ENCODE data around the gene TADA2B. TPM values are rescaled to one million over a fixed set of nuclear protein-coding genes. Genes with fewer than 3 reads are reported as not detected.

The TADA2B gene
- total RNA-seq, 1 donor from 2014 or later = 19.8 TPM

DNA sequence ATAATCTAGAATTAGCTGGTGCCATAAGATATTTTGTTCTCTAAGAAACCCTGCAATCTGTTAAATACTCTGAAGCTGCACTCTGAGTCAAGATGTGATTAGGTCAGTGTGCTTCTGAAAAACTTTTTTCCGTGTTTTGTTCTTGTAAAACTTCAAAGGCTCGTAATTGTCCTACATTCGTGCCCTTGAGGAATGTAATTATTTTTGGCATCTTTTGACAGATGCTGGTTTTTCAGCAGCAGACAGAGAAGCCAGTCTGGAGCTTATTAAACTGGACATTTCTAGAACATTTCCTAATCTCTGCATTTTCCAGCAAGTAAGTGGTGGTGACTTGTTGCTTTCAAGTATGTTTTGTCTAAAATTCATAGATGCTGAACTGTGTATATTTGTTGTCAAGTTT lies 36.8 kb upstream of the TADA2B start:
- H3K79me2 ChIP-seq (ENCODE audit: insufficient read depth, low read length) = no peaks in the 10 kb centered on the region
- H3K4me2 ChIP-seq (ENCODE audit: low read length) = no peak overlapping the region
- H3K27me3 ChIP-seq (ENCODE audit: insufficient read depth, low read length) = no peaks in the 10 kb centered on the region
- H4K20me1 ChIP-seq (ENCODE audit: insufficient read depth, low read length) = peaks cover 46% of the 10 kb centered on the region
- peaks cover 14% of the 10 kb centered on the region for H3K36me3 Mint-ChIP-seq (ENCODE audit: low read depth, unreplicated experiment)
- no peak overlapping the region for H2AFZ ChIP-seq (ENCODE audit: low read depth, low read length)
- TF ChIP-seq, protein P1, sequence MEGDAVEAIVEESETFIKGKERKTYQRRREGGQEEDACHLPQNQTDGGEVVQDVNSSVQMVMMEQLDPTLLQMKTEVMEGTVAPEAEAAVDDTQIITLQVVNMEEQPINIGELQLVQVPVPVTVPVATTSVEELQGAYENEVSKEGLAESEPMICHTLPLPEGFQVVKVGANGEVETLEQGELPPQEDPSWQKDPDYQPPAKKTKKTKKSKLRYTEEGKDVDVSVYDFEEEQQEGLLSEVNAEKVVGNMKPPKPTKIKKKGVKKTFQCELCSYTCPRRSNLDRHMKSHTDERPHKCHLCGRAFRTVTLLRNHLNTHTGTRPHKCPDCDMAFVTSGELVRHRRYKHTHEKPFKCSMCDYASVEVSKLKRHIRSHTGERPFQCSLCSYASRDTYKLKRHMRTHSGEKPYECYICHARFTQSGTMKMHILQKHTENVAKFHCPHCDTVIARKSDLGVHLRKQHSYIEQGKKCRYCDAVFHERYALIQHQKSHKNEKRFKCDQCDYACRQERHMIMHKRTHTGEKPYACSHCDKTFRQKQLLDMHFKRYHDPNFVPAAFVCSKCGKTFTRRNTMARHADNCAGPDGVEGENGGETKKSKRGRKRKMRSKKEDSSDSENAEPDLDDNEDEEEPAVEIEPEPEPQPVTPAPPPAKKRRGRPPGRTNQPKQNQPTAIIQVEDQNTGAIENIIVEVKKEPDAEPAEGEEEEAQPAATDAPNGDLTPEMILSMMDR (IDR thresholded peaks at IDR 0.05; ENCODE audit: insufficient read depth, low read depth, low read length) = no peak
- no peak for TF ChIP-seq EZH2 (IDR thresholded peaks at IDR 0.05; ENCODE audit: insufficient read depth, low read length)
- peaks cover 8% of the 10 kb centered on the region for H3K4me1 Mint-ChIP-seq (ENCODE audit: low read depth, unreplicated experiment)
- FAIRE-seq (no peak), DNase-seq (ENCODE audit: low read depth) (no peak)
- H3K9me3 Mint-ChIP-seq (ENCODE audit: unreplicated experiment) = no peaks in the 10 kb centered on the region
- no peak overlapping the region for H3K4me3 ChIP-seq (ENCODE audit: insufficient read depth, low read depth, low read length)
- peaks cover 24% of the 10 kb centered on the region for H3K36me3 ChIP-seq (ENCODE audit: insufficient read depth, low read length)
- H3K4me1 ChIP-seq (ENCODE audit: insufficient read depth, low read length) = peaks cover 5% of the 10 kb centered on the region
- no peak overlapping the region for H3K9ac ChIP-seq (ENCODE audit: low read length)
- no peaks in the 10 kb centered on the region for H3K9me3 ChIP-seq (ENCODE audit: insufficient read depth, low read depth, low read length)
- H3K27ac ChIP-seq (ENCODE audit: low read depth, low read length) = no peak overlapping the region
- no peaks in the 10 kb centered on the region for H3K27me3 Mint-ChIP-seq (ENCODE audit: low read depth, unreplicated experiment)
- H3K4me3 Mint-ChIP-seq (ENCODE audit: unreplicated experiment) = no peak overlapping the region
- H3K27ac Mint-ChIP-seq (ENCODE audit: unreplicated experiment) = no peak overlapping the region

- FAIRE-seq = no peak
Observed at GRCh38 chr4:7007142-7007907, 35.8 kb upstream of the TADA2B start.

DNA sequence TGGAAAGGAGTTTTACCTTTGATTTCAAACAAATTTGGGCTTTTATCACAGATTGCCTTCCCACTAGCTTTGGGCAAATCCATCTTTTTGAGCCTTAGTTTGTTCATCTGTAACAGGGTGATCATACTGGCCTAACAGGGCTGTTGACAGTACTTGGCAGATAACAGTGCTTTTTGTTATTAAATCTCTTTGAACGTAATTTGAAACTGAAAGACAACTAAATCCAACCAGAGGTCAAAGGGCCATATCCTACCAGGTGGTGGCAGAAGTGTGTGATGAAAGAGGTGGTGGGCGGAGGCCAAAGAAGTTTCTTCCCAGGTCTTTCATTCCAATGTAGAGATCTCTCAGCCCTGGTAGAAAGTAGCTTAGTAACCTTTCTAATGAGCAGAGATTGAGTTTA lies 35.2 kb upstream of the TADA2B start:
- H3K4me1 ChIP-seq (ENCODE audit: insufficient read depth, low read length) = peaks cover 5% of the 10 kb centered on the region
- Mint-ChIP-seq H3K4me1 (ENCODE audit: low read depth, unreplicated experiment) (peaks cover 8% of the 10 kb centered on the region), H3K9me3 (ENCODE audit: unreplicated experiment) (no peaks in the 10 kb centered on the region), H3K4me3 (ENCODE audit: unreplicated experiment) (no peak overlapping the region), H3K36me3 (ENCODE audit: low read depth, unreplicated experiment) (peaks cover 13% of the 10 kb centered on the region), H3K27ac (ENCODE audit: unreplicated experiment) (no peak overlapping the region), H3K27me3 (ENCODE audit: low read depth, unreplicated experiment) (no peaks in the 10 kb centered on the region)
- H3K9ac ChIP-seq (ENCODE audit: low read length) = no peak overlapping the region
- peaks cover 37% of the 10 kb centered on the region for H4K20me1 ChIP-seq (ENCODE audit: insufficient read depth, low read length)
- FAIRE-seq (no peak), DNase-seq (ENCODE audit: low read depth) (no peak)
- H3K79me2 ChIP-seq (ENCODE audit: insufficient read depth, low read length) = no peaks in the 10 kb centered on the region
- no peak overlapping the region for H3K27ac ChIP-seq (ENCODE audit: low read depth, low read length)
- H3K4me3 ChIP-seq (ENCODE audit: insufficient read depth, low read depth, low read length) = no peak overlapping the region
- no peak overlapping the region for H2AFZ ChIP-seq (ENCODE audit: low read depth, low read length)
- no peaks in the 10 kb centered on the region for H3K9me3 ChIP-seq (ENCODE audit: insufficient read depth, low read depth, low read length)
- no peak overlapping the region for H3K4me2 ChIP-seq (ENCODE audit: low read length)
- H3K27me3 ChIP-seq (ENCODE audit: insufficient read depth, low read length) = no peaks in the 10 kb centered on the region
- H3K36me3 ChIP-seq (ENCODE audit: insufficient read depth, low read length) = peaks cover 30% of the 10 kb centered on the region
- no peak for TF ChIP-seq EZH2 (IDR thresholded peaks at IDR 0.05; ENCODE audit: insufficient read depth, low read length)
- TF ChIP-seq, protein P1 (IDR thresholded peaks at IDR 0.05; ENCODE audit: insufficient read depth, low read depth, low read length) = no peak

More at GRCh38 chr4:7007142-7007907, 35.8 kb upstream of the TADA2B start:
- H3K36me3 ChIP-seq (ENCODE audit: insufficient read depth, low read length) = peaks cover 26% of the 10 kb centered on the region
- H3K79me2 ChIP-seq (ENCODE audit: insufficient read depth, low read length) = no peaks in the 10 kb centered on the region
- no peak overlapping the region for H2AFZ ChIP-seq (ENCODE audit: low read depth, low read length)
- Mint-ChIP-seq H3K27ac (ENCODE audit: unreplicated experiment) (no peak overlapping the region), H3K27me3 (ENCODE audit: low read depth, unreplicated experiment) (no peaks in the 10 kb centered on the region), H3K9me3 (ENCODE audit: unreplicated experiment) (no peaks in the 10 kb centered on the region), H3K4me1 (ENCODE audit: low read depth, unreplicated experiment) (peaks cover 8% of the 10 kb centered on the region), H3K4me3 (ENCODE audit: unreplicated experiment) (no peak overlapping the region), H3K36me3 (ENCODE audit: low read depth, unreplicated experiment) (peaks cover 12% of the 10 kb centered on the region)
- peaks cover 5% of the 10 kb centered on the region for H3K4me1 ChIP-seq (ENCODE audit: insufficient read depth, low read length)
- H3K4me2 ChIP-seq (ENCODE audit: low read length) = no peak overlapping the region
- H3K27me3 ChIP-seq (ENCODE audit: insufficient read depth, low read length) = no peaks in the 10 kb centered on the region
- no peak overlapping the region for H3K4me3 ChIP-seq (ENCODE audit: insufficient read depth, low read depth, low read length)
- DNase-seq (ENCODE audit: low read depth) = no peak
- TF ChIP-seq EZH2 (IDR thresholded peaks at IDR 0.05; ENCODE audit: insufficient read depth, low read length) = no peak
- no peak overlapping the region for H3K9ac ChIP-seq (ENCODE audit: low read length)
- peaks cover 42% of the 10 kb centered on the region for H4K20me1 ChIP-seq (ENCODE audit: insufficient read depth, low read length)
- H3K9me3 ChIP-seq (ENCODE audit: insufficient read depth, low read depth, low read length) = no peaks in the 10 kb centered on the region
- H3K27ac ChIP-seq (ENCODE audit: low read depth, low read length) = no peak overlapping the region

All from astrocyte (in vitro differentiated cells and primary cell).